GM21528 (cell line): ENCODE results near the gene FAM131B.

Experiments
- ATAC-seq: cut with Tn5 transposase; IDR thresholded peaks from one replicate; pipeline ENCODE4 v1.9.1; 2021; ENCODE audit warnings: mild to moderate bottlenecking, moderate library complexity; ENCODE audit not compliant: unreplicated experiment, low FRiP score

Gene FAM131B

DNA sequence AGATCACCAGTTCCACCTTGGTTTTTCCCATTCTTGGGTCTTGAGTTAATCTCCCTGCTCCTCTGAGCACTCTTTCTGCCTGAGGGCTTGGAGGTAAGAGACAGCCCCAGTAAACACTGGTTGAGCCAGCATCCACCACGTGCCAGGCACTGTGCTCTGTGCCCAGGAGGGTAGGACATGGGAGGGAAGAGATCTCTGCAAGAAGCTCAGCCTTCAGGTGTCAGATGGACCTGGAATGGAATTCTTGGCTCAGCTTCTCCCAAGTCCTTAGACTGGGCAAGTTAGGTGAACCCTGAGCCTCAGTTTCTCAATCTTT lies 21.1 kb upstream of the FAM131B start:
- ATAC-seq: no peak

DNA sequence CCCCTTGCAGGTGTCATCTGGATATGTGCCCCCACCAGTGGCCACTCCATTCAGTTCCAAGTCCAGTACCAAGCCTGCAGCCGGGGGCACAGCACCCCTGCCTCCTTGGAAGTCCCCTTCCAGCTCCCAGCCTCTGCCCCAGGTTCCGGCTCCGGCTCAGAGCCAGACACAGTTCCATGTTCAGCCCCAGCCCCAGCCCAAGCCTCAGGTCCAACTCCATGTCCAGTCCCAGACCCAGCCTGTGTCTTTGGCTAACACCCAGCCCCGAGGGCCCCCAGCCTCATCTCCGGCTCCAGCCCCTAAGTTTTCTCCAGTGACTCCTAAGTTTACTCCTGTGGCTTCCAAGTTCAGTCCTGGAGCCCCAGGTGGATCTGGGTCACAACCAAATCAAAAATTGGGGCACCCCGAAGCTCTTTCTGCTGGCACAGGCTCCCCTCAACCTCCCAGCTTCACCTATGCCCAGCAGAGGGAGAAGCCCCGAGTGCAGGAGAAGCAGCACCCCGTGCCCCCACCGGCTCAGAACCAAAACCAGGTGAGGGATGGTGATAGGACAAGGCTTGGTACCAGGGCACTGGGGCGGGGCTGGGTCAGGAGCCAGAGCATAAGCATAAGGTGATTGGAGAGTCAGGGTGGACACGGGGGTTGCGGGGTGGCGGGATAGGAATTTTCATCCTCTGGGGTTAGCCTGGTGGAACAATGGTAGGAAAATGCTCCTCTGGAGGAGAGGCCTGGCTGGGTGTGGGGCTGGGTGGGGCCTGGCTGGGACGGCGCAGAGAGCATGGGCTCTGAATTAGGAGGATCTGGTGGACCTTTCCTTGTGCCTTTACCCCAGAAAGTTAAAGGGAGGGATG lies 20.5 kb upstream of the FAM131B start:
- ATAC-seq: no peak

DNA sequence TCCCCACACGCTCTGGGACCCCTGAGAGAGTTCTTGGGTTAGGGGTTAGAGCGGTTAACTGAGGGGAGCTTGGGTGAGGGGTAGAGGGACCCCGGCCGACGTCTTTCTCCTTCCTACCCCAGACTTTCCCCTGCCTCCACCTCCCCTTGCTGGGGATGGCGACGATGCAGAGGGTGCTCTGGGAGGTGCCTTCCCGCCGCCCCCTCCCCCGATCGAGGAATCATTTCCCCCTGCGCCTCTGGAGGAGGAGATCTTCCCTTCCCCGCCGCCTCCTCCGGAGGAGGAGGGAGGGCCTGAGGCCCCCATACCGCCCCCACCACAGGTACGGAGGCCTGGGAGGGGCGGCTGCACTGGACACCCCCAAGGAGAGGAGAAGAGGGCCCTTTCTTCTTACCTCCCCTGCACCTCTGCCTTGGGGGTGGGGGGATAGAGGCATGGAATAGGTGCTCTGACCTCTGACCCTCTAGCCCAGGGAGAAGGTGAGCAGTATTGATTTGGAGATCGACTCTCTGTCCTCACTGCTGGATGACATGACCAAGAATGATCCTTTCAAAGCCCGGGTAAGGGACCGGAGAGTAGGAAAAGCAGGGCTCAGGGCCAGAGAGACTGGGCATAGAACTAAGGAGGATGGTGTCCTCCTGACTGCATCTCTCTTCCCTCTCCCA lies 19.7 kb upstream of the FAM131B start:
- ATAC-seq: no peak

DNA sequence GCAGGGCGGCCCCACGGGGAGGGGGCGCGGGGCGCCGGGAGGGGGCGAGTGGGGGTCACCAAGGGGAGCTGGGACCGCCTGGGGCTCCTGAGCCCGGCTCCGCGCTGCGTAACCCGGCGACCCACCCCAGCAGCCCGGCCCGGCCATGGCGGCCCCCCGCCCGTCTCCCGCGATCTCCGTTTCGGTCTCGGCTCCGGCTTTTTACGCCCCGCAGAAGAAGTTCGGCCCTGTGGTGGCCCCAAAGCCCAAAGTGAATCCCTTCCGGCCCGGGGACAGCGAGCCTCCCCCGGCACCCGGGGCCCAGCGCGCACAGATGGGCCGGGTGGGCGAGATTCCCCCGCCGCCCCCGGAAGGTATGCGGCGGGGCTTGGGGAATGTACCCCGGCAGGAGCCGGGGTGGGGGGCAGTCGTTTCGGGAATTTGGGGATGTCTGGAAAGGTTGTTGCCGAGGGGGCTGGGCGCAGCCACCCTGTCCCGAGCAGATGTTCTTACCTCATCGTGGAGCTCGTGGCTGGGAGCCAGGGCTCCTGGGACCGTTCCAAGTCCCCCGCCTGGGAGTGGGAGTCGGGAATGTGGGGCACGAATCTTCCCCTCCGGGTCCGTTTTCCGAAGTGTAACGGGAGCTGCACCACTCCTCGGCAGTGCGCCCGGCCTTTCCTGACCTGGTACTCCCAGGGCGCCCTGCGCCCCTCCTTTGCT lies 19.1 kb upstream of the FAM131B start:
- ATAC-seq: peak; percentile 14

DNA sequence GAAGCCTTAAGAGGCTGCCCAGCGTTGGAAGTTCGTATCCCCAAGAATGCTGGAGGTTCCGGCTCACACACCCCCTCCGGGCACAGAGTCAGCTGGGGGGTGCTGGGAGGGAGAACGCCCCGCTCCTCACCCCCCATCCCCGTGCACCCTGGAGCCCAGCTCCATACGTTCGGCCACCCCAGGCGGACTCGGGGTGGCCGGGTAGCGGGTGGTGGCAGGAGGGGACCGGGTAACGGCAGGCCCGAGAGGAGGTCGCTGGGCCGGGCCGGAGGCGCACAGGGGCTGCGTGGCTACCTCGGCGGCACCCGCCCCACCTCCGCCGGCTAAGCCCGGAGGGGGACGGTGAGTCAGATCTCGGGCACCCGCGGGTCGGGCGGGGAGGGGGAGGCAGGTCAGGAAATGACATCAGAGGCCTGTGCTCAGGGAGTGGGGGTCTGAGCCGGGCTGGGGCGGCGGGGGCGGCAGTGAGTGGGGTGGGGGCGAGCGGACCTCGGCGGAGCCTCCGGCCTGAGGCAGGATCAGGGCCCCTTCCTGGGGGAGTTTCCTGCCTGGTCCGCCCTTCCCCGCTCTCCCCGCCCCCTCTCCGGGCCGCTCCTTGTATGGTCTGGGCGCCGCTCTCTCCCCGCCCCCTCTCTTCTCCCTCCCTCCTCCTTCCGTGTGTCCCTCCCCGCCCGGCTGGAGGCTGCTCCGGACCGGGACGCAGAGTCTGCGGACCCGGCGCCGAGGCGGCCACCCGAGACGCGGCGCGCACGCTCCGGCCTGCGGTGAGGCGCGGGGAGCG lies 18.3 kb upstream of the FAM131B start, which contains the start of gene ZYX:
Gene ZYX (plus strand): TSS at position 700 of the 781 bp plus-strand sequence. CDS start 227 bp downstream, outside the sequence.
- peak; percentile 81 for ATAC-seq

DNA sequence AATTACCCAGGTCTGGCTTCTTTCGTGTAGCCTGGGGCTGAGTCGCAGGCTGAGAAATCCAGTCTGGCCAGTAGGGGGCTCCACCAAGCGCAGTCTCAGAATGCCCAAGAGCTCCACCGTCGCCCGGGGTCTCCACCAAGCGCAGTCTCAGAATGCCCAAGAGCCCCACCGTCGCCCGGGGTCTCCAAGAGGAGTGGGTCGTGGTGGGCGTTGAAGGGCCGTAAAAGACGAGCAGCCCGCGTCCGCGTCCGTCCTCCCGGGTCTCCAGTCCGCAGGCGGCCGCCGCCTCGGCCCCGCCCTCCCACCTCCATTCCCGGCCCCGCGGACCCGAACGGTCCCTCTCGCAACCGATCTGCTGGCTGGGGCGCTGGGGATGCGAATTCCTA lies 17.7 kb upstream of the FAM131B start:
- peak; percentile 65 for ATAC-seq

DNA sequence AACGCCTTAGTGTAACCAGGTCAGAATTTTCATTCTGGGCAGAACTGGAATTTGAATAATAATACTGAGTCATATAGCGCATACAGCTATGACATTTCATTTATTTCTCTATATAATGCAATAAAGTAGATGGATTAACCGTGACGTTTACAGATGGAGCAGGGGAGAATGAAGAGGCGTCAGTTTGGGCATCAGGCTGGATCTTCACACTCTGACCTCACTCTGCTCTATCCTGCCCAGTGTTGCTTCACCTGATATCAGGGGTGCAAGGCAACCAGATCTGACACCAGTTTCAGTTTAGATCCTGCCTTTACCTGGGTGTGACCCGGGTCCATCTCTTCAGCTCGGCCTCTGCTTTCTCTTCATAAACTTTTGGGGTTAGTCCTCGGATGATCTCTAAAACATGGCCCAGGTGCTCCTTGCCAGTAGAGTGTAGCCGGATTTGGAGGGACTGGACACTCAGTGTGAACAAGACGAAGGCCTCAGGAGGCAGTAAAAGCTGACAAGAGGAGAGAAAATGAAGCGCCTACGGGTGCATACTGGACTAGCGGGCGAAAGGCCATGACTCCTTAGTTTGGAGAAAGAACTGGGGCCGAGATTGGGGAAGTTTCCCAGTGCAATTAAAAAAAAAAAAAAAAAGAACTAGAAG lies 17.2 kb upstream of the FAM131B start:
- peak; percentile 4 for ATAC-seq

DNA sequence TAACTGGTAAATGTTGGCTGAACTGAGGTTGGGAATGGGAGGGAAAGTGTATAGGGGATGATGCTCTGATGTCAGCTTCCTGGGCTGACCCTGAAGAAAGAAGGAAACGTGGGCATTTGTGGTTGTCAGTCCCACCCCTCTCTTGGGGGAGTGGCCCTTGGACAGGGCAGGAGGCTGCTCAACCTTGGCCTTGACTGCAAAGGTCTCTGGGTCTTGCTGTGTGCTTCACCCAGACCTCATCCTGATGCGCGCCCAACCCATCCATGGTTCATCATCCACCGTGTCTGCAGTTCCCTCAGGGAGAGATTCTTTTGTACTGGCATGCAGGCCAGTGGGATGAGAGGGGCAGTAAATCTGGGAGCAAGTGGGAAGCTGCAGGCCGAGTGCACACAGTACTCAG lies 13.9 kb upstream of the FAM131B start:
- ATAC-seq: no peak

DNA sequence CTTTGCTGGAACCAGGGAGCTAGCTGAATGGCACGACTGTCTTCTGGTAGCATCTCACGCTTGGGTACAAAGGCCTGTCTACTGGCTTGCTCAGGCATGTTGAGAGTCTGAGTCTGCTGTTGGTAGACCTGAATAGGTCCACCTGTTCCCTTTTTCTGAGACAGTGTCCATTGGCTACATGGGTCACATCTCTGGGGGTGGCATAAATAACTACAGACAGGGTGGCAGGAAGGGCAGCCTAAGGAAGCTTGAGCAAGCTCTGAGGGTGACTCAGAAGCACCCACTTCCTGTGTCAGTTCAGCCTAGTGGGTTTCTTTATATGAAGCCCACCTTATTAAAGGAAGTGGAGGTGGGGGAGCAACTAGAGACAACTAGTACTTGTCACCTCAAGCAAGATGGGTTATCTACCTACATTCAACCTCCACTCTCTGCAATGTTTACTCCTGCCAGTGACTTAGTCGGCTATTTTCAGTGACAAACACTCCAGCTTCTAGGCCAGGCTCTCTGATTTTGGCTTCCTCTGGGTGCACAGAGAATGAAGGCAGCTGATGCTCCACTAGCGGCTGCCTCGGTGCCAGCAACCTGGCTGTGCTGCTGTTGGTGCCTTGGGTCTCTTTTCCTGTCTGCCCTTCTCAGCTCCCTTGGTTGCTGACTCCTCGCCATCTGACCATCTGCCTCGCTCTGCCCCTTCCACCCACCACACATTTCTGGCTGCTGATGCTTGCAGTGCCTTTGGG lies 13.0 kb upstream of the FAM131B start:
- ATAC-seq: no peak

DNA sequence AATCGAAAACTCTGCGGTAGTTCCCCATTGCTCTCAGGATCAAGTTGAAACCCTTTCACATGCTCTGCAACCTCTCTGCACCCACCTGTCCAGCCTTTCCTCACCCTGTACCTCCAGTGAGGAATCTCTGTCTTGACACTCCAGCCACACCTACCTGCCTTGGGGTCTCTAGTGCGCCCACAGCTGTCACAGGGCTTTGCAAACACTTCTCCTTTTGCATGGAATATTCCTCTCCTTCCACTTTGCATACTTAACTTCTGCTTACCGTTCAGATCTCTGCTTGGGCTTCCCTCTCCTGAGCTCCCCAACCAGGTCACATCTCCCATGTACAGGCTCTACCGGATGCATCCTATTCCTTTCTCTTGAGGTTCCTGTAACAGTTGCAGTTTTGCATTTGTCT lies 12.0 kb upstream of the FAM131B start:
- ATAC-seq: no peak

DNA sequence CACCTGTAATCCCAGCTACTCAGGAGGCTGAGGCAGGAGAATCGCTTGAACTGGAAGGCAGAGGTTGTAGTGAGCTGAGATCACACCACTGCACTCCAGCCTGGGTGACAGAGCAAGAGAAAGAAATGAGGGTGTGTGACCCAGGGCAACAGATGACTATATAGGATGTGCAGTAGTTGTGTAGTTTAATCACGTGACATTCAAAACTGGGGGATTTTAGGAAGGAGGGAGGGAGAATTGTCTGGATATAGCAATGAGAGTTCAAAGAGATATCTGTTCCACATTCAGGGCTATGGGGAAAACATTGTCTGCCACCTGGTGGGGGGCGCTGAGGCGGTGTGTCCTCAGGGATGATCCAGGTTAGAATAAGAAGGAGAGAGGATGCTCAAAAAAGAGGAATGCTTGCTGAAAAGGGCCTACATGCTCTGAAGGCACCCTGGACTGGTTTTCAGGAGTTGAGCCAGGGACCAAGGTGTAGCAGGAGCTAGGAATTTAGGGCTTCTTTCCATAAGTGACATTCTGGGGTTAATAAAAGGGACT lies 10.8 kb upstream of the FAM131B start:
- ATAC-seq: no peak

DNA sequence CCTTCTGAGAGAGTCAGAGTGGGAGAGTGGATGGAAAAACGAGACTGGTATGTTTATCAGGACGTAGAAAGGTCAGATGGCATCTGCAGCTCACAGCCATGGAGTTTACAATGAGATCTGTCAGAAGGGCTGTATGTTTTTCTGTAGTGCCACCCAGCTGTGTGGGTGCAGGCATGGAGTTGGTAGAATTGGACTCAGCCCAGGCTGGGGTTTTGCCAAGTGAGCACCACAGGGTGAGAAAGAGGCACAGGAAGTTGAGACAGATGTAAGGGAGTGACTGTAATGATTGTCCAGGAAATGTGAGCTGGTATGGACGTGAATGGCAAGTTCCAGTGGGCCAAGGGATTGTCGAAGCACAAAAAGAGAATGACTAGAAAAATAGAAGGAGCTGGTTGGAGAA lies 9.6 kb upstream of the FAM131B start:
- no peak for ATAC-seq

DNA sequence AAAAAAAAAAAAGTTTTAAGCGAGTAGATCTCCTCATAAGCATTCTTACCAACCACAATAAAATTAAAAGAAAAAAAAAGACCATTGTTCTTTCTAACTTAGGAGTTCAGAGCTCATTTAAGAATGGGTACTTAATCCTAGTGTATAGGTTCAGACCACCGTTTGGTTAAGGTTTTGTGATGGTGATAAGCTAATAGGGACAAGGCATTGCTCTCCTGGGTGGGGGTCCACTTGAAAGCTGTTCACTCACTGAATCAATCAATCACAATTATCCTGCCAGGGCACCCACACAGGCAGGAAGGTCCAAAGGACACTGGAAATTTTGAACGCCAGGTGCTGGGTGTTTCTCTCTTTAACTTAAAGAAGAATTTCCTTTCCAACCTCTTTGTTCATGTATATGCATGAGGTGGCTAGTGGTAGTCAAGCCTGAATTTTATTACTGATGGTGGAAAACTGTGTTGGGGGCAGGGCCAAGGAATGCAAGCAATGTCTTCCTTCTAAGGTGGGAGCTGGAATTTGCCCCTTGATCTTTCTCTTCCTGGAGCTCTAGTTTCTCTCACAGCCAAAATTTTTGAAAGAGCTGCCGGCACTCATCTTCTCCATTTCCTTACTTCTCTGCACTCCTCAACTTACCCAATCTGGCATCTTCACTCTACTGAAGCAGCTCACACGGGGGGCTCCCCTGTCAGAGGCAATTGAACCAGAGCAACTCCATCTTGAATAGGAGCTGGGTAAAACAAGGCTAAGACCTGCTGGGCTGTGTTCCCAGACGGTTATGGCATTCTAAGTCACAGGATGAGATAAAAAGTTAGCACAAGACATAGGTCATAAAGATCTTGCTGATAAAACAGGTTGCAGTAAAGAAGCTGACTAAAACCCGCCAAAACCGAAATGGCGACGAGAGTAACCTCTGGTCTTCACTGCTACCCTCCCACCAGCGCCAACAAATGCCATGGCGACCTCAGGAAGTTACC lies 7.5 kb upstream of the FAM131B start:
- ATAC-seq: no peak

DNA sequence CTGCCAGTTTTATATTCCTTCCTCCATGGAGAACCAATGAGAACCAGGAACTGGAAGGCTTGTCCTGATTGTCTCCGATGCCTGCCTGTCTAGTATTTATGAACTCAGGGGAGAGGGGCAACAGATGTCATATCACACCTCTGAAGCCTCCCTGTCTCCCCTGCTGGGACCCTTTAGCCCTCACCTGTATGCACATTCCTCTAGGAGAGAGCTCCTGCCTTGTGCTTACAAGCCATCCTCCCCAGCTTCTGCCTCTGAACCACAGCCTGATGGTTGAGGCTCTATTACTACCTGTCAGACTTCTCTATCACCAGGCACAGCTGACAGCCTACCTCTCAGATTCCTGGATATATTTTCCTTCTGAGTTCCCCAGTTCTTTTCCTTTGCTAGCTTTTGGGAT lies 5.9 kb upstream of the FAM131B start:
- no peak for ATAC-seq

DNA sequence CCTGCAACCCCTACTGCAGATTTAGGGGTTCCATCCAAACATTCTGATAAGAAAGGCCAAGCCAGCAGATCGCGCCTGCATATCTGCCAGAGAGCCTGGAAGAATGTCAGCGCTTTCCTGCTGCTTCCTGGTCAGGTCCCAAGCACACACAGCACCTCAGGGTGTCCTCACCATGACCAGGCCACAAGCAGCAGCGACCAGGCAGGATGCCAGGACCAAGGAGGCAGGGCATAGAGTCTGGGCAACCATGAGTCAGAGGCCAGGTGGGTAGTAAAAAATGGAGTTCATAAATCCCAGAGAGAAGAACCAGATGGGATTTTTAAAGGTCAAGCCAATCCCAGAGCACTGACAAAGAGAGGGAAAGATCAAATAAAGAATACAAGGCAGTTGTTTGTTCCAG lies 5.5 kb upstream of the FAM131B start:
- ATAC-seq: no peak

DNA sequence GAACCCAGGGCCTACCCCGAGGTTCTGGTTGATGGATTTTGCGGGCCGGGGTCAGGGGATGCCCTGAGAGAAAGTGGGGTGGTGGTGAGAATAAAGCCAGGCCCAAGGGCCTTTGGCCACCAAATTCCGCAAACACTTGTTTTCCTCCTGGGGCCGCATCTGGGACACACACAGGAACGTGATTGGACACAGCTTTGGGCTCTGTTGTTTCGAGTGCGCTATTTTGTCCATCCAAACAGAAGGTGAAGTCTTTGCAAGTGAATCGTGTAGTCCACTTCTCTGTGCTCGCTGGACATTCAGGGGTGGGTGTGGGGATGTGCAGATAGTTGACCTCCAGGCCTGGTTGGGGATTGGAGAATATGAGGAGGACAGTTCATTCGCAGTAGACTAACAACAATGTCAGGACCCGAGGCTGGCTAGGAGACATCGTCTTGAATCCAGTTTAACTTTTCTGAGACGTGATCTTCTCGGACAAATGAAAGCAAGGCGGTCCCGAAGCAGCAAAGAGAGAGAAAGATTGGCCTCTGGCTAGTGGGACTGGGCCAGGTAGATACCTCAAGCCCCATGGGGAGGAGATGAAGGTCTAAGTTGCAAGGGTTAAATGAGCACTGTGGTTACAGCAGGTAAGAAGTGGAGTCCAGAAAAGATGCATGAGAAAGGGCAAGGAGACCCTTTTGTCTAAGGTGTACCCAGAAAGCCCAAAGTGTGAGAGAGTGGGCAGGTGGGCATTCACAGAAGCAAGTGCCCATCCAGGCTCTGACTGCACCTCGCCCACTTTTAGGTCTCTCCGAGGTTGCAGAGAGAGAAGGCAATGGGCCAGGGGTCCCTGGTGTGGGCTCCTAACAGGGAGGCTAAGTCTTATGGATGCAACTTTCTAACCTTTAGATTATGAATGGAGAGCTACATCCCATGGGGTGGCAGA lies 764 bp upstream of the FAM131B start:
- ATAC-seq: no peak

DNA sequence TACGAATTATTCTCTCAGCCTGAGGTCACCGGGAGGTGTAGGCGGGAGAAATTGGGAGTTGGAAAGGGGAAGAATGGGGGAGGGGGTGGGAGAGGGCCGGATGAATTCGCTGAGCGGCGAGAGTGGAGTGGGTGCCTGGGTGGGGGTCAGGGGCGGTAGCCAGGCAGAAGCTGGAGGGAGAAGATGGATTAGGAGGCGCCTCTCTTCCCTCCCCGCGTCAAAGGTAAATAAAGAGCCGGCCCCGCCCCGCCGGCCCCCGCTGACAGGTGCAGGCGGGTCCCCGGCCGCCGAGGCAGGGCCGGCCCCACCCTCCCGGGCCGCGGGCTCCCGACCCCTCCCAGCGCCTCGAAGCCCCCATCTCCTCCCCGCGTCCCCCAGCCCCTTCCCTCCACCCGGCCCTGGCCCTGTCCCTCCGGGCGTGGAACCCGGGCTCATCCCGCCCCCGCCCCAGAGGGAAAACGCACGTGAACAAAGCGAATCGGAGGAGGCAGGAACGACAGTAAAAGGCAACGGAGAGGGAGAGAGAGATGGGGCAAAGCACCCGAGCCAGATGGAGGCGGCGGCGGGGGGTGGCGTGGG lies 872 bp downstream of the FAM131B start:
- ATAC-seq: no peak
